Fibroblast of skin of left quadriceps (primary cell): ENCODE data around the gene CIBAR2.

ENCODE experiments used
- DNase-seq, 2 experiments: peaks; one replicate each; pipeline ENCODE4 v3.0.0-alpha.2; 2013; ENCODE audit warnings: low read depth in 2 of 2

Gene CIBAR2

DNA sequence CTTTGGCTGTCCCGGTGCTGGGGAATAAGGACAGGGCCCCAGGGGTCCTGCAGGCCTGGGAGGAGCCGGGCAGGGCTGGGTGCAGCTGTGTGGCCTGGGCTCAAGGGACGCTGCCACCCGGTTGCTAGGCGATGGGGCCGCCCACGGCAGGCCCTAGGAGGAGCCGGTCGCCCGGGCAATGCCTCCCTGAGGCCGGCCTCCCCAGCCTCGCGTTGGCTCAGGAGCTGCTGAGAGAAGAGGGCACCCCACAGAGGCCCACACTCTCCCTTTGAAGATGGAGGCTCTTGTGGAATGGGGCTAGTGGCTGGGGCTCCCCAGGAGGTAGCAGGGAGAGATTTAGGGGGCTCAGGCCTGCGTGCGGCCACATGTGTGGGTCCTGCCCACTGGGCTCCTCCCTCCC, at the start of gene CIBAR2:
Gene CIBAR2, minus strand, starts transcription at position 109 of the 400 bp plus-strand sequence. CDS start 120 bp downstream, outside the sequence.
- no peak for DNase-seq

DNA sequence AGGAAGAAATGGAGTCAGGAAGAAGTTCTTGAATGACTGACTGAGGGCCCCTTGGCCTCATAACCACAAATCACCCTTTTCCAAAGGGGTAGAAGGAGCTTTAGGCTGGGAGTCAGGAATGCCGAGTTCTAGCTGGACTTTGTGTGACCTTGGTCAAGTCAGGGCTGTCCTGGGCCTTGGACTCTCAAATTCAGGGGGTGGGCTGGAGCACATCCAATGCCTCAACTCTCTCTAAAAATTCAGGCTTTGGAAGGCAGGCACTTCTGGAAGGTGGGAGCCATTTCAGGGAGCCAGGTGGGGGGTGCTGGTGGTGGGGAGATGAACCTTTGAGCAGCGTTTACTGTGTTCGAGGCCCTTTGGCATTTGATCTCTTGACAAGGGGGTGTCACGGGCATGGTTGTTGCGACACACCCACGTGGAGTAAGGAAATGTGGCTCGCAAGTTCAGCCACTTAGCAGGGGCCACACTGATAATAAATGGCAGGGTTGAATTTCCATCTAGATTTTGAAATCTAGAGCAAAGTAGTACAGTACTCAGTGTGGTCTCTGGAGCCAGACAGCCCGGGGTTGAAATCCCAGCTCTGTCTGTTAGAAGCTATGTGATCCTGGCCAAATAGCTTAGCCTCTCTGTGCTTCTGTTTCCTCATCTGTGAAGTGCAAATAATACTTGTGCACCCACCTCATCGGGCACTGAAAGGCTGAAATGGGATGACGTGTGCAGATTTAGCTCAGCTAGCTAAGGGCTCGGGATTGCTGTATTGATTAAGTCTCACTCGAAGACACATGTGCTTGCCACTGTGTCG, 47.1 kb upstream of the CIBAR2 start:
- no peak for DNase-seq

DNA sequence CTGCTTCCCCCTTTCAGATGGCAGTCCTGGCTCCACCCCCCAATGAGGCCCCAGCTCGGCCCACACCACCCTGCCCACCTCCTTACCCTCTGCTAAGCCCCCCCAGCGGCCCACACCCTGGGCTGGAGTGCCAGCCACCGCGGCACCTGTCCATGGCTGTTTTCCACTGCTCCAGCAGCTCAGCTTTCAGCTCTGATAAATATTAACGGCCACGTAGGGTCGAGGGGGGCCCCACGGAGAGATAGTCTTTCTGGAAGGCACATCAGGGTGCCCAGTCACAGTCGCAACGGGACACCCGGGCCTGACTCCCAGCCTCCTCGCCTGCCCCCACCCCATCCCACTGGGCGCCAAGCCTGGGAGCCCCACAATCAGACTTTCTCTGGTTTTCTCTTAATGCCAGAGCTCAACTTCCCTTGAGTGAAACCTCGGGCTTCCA, 46.5 kb upstream of the CIBAR2 start:
- no peak for DNase-seq

GRCh38 chr16:85157813-85158742, 45.8 kb upstream of the CIBAR2 start:
- DNase-seq = no peak

DNA sequence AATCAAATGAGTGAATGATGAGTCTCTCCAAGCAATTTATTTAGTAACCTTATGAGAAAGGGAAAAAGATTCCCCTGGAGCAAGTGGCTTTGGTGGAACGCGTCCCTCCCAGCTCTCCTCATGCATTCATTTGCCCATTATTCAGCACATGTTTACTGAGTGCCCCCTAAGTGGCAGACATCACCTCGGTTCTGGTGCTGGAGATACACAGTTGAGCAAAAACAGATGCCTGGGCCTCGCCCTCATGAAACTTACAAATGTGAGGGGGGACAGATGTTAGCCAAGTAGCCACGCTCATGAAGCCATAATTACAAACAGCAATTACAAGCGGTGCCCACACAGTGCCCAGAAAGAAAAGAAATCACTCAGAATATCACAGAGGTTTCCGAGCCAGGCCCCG, 45.1 kb upstream of the CIBAR2 start:
- DNase-seq = no peak

- no peak for DNase-seq
Measured at GRCh38 chr16:85156869-85157268, 44.6 kb upstream of the CIBAR2 start.

- DNase-seq = no peak
Measured at GRCh38 chr16:85156440-85156839, 44.2 kb upstream of the CIBAR2 start.

DNA sequence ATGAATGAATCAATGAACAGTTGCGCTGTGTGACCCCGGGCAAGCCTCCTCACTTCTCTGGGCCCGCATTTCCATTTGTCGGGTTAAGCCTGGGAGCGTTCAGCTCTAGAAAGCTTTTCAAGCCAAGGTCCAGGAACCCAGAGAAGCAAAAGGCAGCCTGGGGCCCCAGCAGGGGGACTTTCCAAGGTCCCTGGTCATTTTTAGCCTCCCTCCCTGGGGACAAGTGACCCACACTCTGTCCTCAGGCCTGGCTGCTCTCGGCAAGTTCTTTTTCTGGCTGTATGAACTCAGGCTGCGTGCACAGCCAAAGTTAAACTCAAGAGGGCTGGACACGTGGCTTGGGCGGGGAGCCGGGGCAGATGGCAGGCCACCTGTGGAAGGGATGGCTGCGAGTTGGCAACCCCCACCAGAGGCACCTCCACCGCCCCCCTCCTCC, 41.4 kb upstream of the CIBAR2 start:
- DNase-seq = no peak

DNA sequence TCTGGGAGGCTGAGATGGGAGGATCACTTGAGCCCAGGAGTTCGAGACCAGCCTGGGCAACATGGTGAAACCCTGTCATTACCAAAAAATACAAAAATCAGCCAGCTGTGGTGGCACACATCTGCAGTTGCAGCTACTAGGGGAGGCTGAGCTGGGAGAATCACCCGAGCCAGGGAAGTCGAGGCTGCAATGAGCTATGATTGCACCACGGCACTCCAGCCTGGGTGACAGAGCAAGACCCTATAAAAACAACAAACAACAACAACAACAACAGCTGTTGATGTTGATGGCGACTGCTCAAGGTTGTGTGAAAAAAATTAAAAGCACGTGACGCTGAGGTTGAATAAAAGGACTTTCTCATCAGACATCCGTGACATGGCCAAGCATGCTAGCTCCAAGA, 40.8 kb upstream of the CIBAR2 start:
- no peak for DNase-seq

DNA sequence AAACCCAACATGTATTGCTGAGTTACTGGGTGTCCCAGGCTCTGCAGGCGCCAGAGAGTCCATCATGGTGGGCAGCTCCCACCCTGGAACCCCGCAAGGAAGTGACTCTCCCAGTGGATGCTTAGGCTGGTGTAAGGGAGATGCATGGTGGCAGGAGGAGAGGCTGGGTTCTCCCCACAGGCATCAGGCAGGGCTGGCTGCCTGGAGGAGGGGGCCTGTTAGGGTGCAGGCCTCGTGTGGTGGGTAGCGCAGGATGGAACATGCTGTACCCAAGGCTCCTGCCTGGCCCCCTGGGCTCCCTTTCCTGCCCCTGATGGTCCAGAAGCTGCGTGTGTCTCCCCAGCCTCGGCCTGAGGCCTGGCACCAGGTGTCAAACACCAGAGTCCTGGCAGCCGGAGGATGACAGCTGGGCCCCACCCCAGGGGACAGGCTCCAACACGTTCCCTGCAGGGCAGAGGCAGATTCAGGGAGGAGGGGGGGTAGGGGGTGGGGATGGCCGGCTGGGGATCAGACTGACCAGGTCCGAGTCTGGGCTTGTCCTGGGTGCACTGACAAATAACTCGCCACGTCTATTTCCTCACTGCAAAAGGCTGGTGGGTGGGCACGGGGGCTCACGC, 40.2 kb upstream of the CIBAR2 start:
- no peak for DNase-seq

GRCh38 chr16:85151603-85152413, 39.5 kb upstream of the CIBAR2 start:
- no peak for DNase-seq

GRCh38 chr16:85151079-85151602, 38.9 kb upstream of the CIBAR2 start:
- DNase-seq = no peak

DNA sequence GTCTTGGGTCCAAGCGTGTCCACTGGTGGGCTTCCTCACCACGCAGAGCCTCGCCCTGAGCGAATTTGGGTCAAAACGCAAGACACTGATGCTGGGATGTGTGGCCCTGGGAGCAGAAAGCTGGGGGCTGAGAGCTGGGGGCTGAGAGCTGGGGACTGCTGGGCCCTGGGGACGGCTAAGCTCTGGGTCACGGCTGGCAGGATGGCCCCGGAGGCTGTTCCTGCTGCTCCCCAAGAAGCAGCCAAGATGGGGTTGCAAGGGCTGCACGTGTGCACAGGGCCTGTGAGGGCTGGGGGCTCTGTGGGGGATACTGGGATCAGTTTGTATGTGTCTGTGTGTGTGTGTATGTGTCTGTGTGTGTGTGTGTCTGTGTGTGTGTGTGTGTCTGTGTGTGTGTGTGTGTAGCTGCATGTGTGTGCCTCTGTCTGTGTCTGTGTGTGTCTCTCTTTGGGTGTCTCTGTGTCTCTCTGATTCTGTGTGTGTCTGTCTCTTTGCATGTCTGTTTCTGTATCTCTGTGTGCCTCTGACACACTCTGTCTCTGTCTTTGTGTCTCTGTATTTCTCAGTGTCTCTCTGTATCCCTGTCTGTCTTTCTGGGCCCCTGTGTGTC, 38.2 kb upstream of the CIBAR2 start:
- DNase-seq = no peak

DNA sequence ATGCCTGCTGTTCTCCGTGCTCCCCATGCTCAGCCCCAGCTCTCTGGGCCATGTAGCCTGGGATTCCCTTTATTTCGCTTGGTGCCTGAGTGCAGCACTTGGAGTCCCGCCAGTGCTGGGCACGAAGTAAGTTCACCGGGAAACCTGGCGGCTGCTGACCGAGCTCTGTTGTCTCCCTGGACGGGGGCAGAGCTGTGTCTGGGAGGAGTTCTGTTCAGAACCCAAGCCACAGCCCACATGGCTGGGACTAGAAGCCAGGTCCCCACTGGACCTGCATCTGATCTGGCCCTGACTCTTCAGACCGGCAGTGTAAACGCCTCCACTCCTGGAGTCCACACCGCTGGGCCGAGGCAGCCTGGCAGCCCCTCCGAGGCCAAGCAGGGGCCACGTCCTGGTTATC, 37.5 kb upstream of the CIBAR2 start:
- no peak for DNase-seq

DNA sequence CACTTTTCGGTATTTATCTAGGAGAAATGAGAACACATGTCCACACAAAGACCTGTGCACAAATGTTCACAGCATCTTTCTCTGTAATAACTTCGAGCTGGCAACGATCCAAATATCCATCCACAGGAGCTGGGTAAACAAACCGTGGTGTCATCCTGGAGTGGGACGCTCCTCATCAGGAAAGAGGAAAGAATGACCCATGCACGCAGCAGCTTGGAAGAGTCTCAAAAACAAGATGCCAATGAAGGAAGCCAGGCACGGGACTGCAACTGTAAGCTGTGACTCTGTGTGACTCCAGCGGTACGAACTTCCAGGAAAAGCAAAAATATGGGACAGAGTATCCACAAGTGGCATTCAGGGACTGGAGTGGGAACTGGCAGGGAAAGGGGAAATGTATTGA, 36.7 kb upstream of the CIBAR2 start:
- DNase-seq = no peak

GRCh38 chr16:85146922-85147651, 34.8 kb upstream of the CIBAR2 start:
- no peak for DNase-seq

DNA sequence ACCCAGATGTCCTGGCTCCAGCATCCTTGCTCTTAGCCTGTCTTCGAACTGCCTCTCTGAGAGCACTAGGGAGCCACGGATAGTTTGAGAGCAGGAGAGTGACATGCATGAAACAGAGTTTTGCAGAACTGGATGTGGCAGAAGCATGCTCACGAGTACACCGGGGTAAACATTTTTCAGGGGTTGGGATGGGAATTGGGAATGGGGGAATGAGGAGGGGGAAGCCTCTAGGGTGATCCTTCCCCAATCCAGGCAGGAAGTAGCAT, 34.2 kb upstream of the CIBAR2 start:
- no peak for DNase-seq

DNA sequence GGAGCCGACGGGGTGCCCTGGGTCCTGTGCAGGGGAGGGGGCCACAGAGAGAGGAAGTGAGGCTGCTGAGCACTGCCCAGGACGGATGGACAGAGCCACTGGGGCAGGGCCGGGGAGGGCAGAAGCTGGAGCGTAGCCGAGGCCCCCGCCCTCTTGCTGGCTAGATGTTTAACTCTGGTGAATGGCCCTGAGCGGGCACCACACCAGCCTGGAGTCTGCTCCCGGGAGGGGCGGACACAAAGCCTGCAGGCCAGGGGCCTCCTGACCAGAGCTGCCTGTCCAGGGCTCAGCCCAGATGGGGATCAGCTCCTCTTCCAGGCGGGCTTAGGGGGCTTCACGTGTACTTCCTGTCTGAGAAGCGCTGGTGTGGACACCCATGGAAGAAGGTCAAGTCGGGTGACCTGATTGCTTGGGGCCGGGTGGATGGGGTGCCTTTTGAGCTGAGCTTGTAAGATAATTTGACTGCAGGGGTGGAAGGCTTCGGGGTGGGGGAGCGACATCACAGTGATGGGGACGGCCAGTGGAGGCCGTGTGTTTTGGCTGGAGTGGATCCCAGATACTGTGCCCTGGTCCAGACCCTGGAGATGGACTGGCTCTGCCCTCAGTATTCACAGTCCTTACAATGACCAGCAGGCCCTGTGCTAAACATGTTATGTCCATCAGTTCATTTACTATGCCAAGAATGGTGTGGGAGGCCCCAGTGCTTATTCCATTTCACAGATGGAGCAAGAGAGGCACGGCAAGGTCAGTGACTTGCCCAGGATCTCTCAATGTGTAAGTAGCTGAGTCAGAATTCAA, 33.7 kb upstream of the CIBAR2 start:
- DNase-seq = no peak

DNA sequence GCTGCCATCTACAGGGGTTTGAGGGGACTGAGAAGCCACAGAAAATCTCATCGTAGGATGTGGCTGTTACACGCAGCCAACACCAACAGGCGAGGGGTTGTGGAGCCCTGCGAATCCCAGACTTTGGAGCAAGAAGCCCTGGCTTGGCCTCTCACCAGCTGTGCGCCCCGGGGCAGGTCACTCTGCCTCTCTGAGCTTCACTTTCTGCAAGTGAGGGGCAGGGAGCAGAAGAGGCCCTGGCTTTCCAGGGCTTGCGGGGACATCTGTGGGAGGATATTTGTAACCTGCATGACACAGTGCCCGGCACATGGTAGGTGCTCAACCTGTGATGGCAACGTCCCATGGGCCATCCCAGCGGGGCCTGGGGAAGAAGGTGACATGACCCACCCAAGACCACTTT, 32.9 kb upstream of the CIBAR2 start:
- no peak for DNase-seq
